22Rv1 (cell line): ENCODE results near the gene SLC2A5.
"Not testable (repeated sequence)": the region's sequence is repeated elsewhere in the genome, so short reads cannot be mapped to it uniquely, and the experiment has no call there.

ENCODE experiments used
- H3K27ac ChIP-seq: fragments of 450-650 bp; 2 replicates; pipeline ENCODE4 v1.5.1; 2017
- CTCF ChIP-seq: fragments of 450-650 bp; IDR thresholded peaks from 2 replicates; pipeline ENCODE4 v1.5.1; 2017; ENCODE audit warnings: mild to moderate bottlenecking
- ZFX ChIP-seq: fragments of 450-650 bp; IDR thresholded peaks from 2 replicates; pipeline ENCODE4 v1.6.1; 2017; ENCODE audit warnings: antibody characterized with exemption, borderline replicate concordance

Gene SLC2A5

DNA sequence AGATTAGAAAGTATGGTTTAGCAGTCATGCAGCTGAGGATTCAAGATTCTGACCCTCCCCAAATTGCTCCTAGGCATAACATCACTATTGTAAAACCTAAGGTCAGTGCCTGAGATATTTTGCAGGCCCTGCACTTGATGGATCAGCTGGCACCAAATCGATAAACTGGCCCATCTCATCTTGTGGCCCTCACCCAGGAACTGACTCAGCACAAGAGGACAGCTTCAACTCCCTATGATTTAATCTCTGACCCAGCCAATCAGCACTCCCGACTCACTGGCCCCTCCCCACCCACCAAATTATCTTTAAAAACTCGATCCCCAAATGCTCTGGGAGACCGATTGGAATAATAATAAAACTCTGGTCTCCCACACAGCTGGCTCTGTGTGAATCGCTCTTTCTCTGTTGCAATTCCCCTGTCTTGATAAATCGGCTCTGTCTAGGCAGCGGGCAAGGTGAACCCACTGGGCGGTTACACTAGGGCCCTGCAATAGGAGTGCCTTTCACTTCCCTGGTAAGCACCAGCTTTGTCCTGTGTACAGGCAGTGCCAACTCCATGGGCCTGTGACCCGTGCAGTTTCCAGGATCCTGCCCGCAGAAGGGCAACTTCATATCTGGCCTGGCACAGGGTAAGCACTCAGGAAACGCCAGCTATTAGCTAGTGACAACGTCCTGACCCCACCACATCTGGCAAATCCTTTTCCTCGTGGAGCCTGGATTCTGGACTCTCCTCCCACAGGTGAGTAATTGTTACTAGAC lies 28.7 kb upstream of the SLC2A5 start:
- TF ChIP-seq ZFX (no peak), CTCF (no peak)
- no peak overlapping the region for H3K27ac ChIP-seq

DNA sequence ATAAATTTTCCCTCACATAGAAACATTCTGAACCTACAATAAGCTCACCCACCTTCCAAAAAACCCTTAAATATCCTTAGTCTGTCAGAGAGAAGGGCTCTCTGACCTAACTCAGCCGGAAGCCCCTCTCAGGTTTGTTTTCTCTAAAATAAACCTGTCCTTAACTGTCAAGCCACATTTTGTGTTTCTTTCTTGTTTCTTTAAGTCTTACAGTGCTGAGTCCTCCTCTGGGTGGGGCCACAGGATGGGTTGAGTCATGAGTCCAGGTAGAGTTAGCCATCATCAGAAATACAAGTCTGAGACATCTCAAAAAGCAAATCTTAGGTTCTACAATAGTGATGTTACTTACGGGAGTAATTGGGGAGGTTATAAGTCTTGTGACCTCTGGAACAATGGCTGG lies 26.4 kb upstream of the SLC2A5 start:
- TF ChIP-seq ZFX: no peak
- no peak for TF ChIP-seq CTCF

DNA sequence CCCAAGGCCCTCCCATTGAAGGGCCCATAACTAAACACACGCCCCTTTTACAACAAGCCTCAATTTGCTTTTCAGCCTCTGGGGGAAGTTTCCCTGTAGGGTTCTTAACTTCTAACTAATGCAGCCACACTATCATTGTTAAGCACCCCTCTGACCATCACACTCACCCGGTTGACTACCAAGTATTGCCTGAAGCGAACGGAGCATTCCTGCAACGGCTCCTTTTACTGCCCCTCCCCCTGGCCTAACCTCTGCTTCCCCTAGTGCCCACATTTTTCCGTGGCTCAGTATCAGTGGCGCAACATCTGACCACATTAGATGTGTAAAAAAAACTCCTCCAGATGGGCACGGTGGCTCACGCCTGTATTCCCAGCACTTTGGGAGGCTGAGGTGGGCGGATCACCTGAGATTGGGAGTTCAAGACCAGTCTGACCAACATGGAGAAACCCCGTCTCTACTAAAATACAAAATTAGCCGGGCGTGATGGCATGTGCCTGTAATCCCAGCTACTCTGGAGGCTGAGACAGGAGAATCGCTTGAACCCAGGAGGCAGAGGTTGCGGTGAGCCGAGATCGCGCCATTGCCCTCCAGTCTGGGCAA lies 24.7 kb upstream of the SLC2A5 start:
- not testable (repeated sequence) for H3K27ac ChIP-seq

More for the DNA sequence above, 26.4 kb upstream of the SLC2A5 start:
- no peak overlapping the region for H3K27ac ChIP-seq

DNA sequence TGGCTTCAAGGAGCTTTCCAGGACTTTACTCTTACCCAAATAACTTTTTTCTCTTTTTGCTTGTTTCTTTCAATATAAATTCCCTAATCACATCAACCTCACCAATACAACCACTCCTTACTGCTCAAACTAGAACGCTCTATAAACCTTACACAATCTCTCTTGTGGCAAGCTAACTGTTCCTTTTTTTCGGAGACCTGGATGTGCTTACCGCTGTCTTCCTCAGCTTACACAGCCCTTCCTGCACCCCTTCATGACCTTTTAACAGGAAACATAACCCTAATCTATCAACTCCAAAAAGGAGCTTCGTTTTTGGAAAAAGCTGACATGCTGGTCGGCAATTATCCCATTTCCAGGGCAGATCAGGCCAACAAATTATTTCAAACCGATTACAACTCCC lies 24.1 kb upstream of the SLC2A5 start:
- H3K27ac ChIP-seq: no peak overlapping the region
- TF ChIP-seq ZFX (no peak), CTCF (no peak)

- TF ChIP-seq ZFX (no peak), CTCF (no peak)
- H3K27ac ChIP-seq: no peak overlapping the region
Observed at GRCh38 chr1:9093091-9093490, 23.7 kb upstream of the SLC2A5 start.

DNA sequence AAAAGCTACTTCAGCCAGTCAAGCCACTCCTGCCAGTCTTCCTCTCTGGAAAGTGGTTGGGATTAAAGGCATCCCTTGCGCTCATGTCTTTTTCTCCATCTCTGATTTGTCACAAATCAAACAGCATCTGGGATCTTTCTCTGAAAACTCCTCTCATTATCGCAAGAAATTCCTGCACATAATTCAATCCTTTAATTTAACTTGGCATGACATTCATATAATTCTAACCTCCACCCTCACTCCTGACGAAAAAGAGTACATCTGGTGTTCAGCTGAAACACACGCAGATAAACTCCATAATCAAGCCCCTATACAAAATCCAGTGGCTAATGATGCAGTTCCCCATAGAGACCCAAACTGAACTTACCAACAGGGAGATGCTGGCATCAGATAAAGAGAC lies 19.4 kb upstream of the SLC2A5 start:
- TF ChIP-seq CTCF (no peak), ZFX (no peak)
- no peak overlapping the region for H3K27ac ChIP-seq

- TF ChIP-seq CTCF (no peak), ZFX (no peak)
- H3K27ac ChIP-seq: no peak overlapping the region
Observed at GRCh38 chr1:9087411-9088125, 18.1 kb upstream of the SLC2A5 start.
